ENCODE data around the gene ADGRD1. TPM values are rescaled to one million over a fixed set of nuclear protein-coding genes. Genes with fewer than 3 reads are reported as not detected.

Gene ADGRD1
- total RNA-seq, 2 experiments from 2014 or later, result 0.27 to 0.65 TPM

- Mint-ChIP-seq H3K9me3 (no peaks in the 10 kb centered on the region), H3K36me3 (ENCODE audit: low read depth) (no peaks in the 10 kb centered on the region), H3K4me3 (no peak overlapping the region), H3K27me3 (no peaks in the 10 kb centered on the region), H3K27ac (no peak overlapping the region), H3K4me1 (ENCODE audit: low read depth) (peaks cover 2% of the 10 kb centered on the region)
- POLR2A ChIA-PET, result no interaction called here
- no peak for DNase-seq
- CTCF ChIA-PET, result interaction anchor here (5.7 kb wide), 1 partner anchor 24 kb away, joined by 166 read pairs; no protein-coding TSS in a partner anchor
- intact Hi-C loops (cut with micrococcal nuclease), result loop anchor here (10.0 kb wide), 1 partner anchor 215 kb away; no protein-coding TSS in a partner anchor
- TF ChIP-seq CTCF (IDR thresholded peaks at IDR 0.05), result no peak
- no peak for ATAC-seq
Observed at GRCh38 chr12:131129839-131130238, 176.1 kb downstream of the ADGRD1 start.

DNA sequence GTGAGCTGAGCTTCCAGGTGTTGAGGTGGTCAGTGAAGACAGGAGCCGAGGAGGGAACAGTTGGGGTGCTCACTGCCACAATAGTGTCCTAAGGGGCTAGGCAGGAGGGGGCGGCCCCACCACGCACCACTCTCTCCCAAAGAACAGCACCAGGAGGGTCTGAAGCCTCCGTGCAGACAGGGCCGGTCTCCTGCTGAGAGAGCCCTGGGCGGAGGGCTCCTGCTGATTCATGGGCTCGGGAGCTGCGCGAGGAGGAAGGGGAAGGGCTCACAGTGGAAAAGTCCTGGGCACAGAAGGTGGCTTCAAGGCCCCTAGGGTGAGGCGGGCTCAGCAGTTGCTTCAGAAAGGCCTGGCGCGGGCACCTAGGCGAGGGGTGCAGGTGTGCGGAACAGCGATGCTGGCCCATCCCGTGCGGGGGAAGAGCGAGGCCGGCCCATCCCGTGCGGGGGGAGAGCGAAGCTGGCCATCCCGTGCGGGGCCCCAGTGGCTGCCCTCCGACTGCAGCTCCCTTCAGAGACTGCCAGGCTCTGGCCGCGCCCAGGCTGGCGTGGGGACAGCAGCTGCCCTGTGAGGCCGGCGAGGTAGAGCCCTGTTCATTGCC lies 176.7 kb downstream of the ADGRD1 start:
- no peak overlapping the region for H3K4me3 Mint-ChIP-seq
- DNase-seq, result no peak
- no peak overlapping the region for H3K27ac Mint-ChIP-seq
- TF ChIP-seq CTCF (IDR thresholded peaks at IDR 0.05), result no peak
- ATAC-seq, result no peak
- intact Hi-C loops (cut with micrococcal nuclease), result loop anchor here (10.0 kb wide), 1 partner anchor 216 kb away; no protein-coding TSS in a partner anchor
- POLR2A ChIA-PET, result no interaction called here
- H3K9me3 Mint-ChIP-seq, result no peaks in the 10 kb centered on the region
- H3K4me1 Mint-ChIP-seq (ENCODE audit: low read depth), result peaks cover 2% of the 10 kb centered on the region
- no peaks in the 10 kb centered on the region for H3K27me3 Mint-ChIP-seq
- no peaks in the 10 kb centered on the region for H3K36me3 Mint-ChIP-seq (ENCODE audit: low read depth)
- CTCF ChIA-PET, result interaction anchor here (3.3 to 5.7 kb wide), 2 partner anchors 15 to 25 kb away, joined by 49 to 166 read pairs; no protein-coding TSS in a partner anchor

- Mint-ChIP-seq H3K27me3 (no peaks in the 10 kb centered on the region), H3K4me3 (no peak overlapping the region), H3K4me1 (ENCODE audit: low read depth) (peaks cover 2% of the 10 kb centered on the region), H3K9me3 (no peaks in the 10 kb centered on the region), H3K27ac (no peak overlapping the region), H3K36me3 (ENCODE audit: low read depth) (no peaks in the 10 kb centered on the region)
- ChIA-PET POLR2A (interaction anchor here (1.2 kb wide), 1 partner anchor 63 kb away, joined by 3 read pairs; no protein-coding TSS in a partner anchor), CTCF (interaction anchor here (0.8 to 5.7 kb wide), 9 partner anchors 12 to 305 kb away, joined by 3 to 166 read pairs (median 11); no protein-coding TSS in a partner anchor)
- intact Hi-C loops (cut with micrococcal nuclease), result loop anchor here (10.0 kb wide), 1 partner anchor 216 kb away; no protein-coding TSS in a partner anchor
- DNase-seq (no peak), ATAC-seq (no peak)
- no peak for TF ChIP-seq CTCF (IDR thresholded peaks at IDR 0.05)
Observed at GRCh38 chr12:131131077-131131807, 177.5 kb downstream of the ADGRD1 start.

- POLR2A ChIA-PET, result interaction anchor here (1.2 kb wide), 1 partner anchor 63 kb away, joined by 3 read pairs; no protein-coding TSS in a partner anchor
- no peak overlapping the region for H3K27ac Mint-ChIP-seq
- H3K4me3 Mint-ChIP-seq, result no peak overlapping the region
- no peaks in the 10 kb centered on the region for H3K9me3 Mint-ChIP-seq
- no peaks in the 10 kb centered on the region for H3K36me3 Mint-ChIP-seq (ENCODE audit: low read depth)
- H3K4me1 Mint-ChIP-seq (ENCODE audit: low read depth), result peaks cover 2% of the 10 kb centered on the region
- CTCF ChIA-PET, result interaction anchor here (0.6 to 5.7 kb wide), 19 partner anchors 8 to 306 kb away, joined by 3 to 166 read pairs (median 4); no protein-coding TSS in a partner anchor
- ATAC-seq (no peak), DNase-seq (no peak)
- H3K27me3 Mint-ChIP-seq, result no peaks in the 10 kb centered on the region
- no peak for TF ChIP-seq CTCF (IDR thresholded peaks at IDR 0.05)
- intact Hi-C loops (cut with micrococcal nuclease), result loop anchor here (10.0 kb wide), 1 partner anchor 217 kb away; no protein-coding TSS in a partner anchor
Observed at GRCh38 chr12:131131808-131132117, 178.1 kb downstream of the ADGRD1 start.
